Erythroblast (primary cell): Measurements from ENCODE around the gene GATA5.

Experiments
- GATA1 ChIP-seq: IDR thresholded peaks from 2 replicates; pipeline ENCODE4 v1.6.1; 2011; ENCODE audit warnings: low read depth, mild to moderate bottlenecking, control low read depth, low read length, moderate library complexity
- POLR2A ChIP-seq: IDR thresholded peaks from 2 replicates; pipeline ENCODE4 v1.6.1; 2011; ENCODE audit warnings: mild to moderate bottlenecking, low read length

DNA sequence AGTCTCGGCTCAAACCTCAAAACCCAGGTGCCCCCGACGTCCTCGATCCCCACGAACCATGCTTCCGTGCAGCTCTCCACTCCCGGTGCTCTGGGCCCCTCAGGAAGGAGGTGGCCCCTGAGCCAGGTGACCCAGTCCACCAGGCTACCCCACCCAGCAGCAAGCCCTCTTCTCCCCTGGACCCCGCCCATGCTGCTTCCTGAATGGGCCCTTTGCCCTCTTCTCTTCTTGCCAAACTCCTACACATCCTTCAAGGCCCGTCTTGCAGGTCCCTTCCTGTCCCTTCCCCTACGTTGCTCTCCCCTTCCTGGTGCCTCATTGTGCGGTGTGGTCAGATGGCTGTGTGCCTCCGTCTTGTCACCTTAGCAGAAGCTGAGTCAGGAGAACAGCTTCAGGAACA, 3.4 kb upstream of the GATA5 start:
- TF ChIP-seq POLR2A (no peak), GATA1 (no peak)
